Thyroid gland (tissue), 4 donors: Measurements from ENCODE around the gene OBSCN.

Experiments
- CTCF ChIP-seq, 6 experiments: fragments of 200-600 bp in 3 of 6; fragments of 450-650 bp in 3 of 6; sonication (generic) in 3 of 6; IDR thresholded peaks; one replicate each; pipeline ENCODE4 v1.5.1; 2016 to 2019; ENCODE audit warnings: antibody characterized with exemption in 6 of 6, mild to moderate bottlenecking in 2 of 6, inconsistent platforms in 1 of 6, moderate library complexity in 1 of 6
- POLR2A ChIP-seq, 2 donors: fragments of 450-650 bp; IDR thresholded peaks; one replicate each; pipeline ENCODE4 v1.6.1; 2017; ENCODE audit warnings: antibody characterized with exemption in 2 of 2, mild to moderate bottlenecking in 2 of 2, moderate library complexity in 1 of 2

GRCh38 chr1:228217551-228218344 is 9.9 kb downstream of the OBSCN start:
- TF ChIP-seq POLR2A (IDR thresholded peaks at IDR 0.05) (no peak), CTCF (IDR thresholded peaks at IDR 0.05) (no peak)
